NK-92 treated with Interleukin-12 subunit alpha and Interleukin-12 subunit beta, amount 100 ng/mL, for 24 hours (cell line): ENCODE data around the gene AGAP4.
"Not testable (repeated sequence)": the region's sequence is repeated elsewhere in the genome, so short reads cannot be mapped to it uniquely, and the experiment has no call there.

Experiments used
- DNase-seq: peaks from one replicate; lab custom pipeline; 2025; lab: John Stamatoyannopoulos, UW

Gene AGAP4

GRCh38 chr10:45847400-45847799 lies at the start of gene AGAP4:
TSS of gene AGAP4 (minus strand) at chr10:45847500. CDS start at chr10:45847347, 153 bp downstream.
- DNase-seq = not testable (repeated sequence)

- DNase-seq = not testable (repeated sequence)
These were observed 43.4 kb upstream of the AGAP4 start for GRCh38 chr10:45890721-45891120.

- DNase-seq = not testable (repeated sequence)
These were observed 42.4 kb upstream of the AGAP4 start for GRCh38 chr10:45889539-45890230.

- not testable (repeated sequence) for DNase-seq
These were observed 35.6 kb upstream of the AGAP4 start for GRCh38 chr10:45882880-45883279.

- DNase-seq = not testable (repeated sequence)
These were observed 18.1 kb upstream of the AGAP4 start for GRCh38 chr10:45865404-45865803.

- not testable (repeated sequence) for DNase-seq
These were observed 17.0 kb upstream of the AGAP4 start for GRCh38 chr10:45864264-45864663.

- DNase-seq = not testable (repeated sequence)
These were observed 16.3 kb upstream of the AGAP4 start for GRCh38 chr10:45863632-45864031.

- not testable (repeated sequence) for DNase-seq
These were observed 10.6 kb upstream of the AGAP4 start for GRCh38 chr10:45857931-45858330.

GRCh38 chr10:45848467-45848866 lies 1.2 kb upstream of the AGAP4 start:
- DNase-seq = not testable (repeated sequence)

- DNase-seq = not testable (repeated sequence)
These were observed 24.4 kb downstream of the AGAP4 start for GRCh38 chr10:45822918-45823317.

GRCh38 chr10:45820107-45820830 lies 27.0 kb downstream of the AGAP4 start:
- not testable (repeated sequence) for DNase-seq

- DNase-seq = no peak
These were observed 27.7 kb downstream of the AGAP4 start for GRCh38 chr10:45819552-45819951.

GRCh38 chr10:45817912-45818311 lies 29.4 kb downstream of the AGAP4 start:
- DNase-seq = no peak

GRCh38 chr10:45817130-45817859 lies 30.0 kb downstream of the AGAP4 start:
- no peak for DNase-seq

GRCh38 chr10:45814146-45814545 lies 33.2 kb downstream of the AGAP4 start:
- DNase-seq = not testable (repeated sequence)

- not testable (repeated sequence) for DNase-seq
These were observed 34.3 kb downstream of the AGAP4 start for GRCh38 chr10:45812959-45813358.

GRCh38 chr10:45811075-45811474 lies 36.2 kb downstream of the AGAP4 start:
- no peak for DNase-seq

GRCh38 chr10:45809837-45810236 lies 37.5 kb downstream of the AGAP4 start:
- DNase-seq = no peak

GRCh38 chr10:45804996-45805395 lies 42.3 kb downstream of the AGAP4 start:
- not testable (repeated sequence) for DNase-seq

- not testable (repeated sequence) for DNase-seq
These were observed 44.0 kb downstream of the AGAP4 start for GRCh38 chr10:45803060-45804010.

GRCh38 chr10:45794761-45795160 lies 52.5 kb downstream of the AGAP4 start:
- DNase-seq = not testable (repeated sequence)
